ENCODE results near the gene C1orf159.

DNA sequence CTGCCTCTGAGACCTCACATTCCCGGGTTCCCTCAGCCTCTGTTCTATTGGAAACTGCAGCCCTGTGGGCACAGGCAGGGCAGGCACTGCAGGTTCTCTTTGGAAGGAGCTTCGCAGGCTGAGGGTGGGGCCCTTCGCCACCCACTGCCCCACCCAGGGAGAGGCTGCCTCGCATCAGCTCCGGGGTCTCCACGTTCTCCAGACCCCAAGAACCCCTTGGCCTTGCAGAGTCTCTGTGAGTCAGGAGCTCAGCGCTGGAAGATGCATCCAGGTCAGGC lies 8.6 kb upstream of the C1orf159 start:
- TF ChIP-seq, protein P1, sequence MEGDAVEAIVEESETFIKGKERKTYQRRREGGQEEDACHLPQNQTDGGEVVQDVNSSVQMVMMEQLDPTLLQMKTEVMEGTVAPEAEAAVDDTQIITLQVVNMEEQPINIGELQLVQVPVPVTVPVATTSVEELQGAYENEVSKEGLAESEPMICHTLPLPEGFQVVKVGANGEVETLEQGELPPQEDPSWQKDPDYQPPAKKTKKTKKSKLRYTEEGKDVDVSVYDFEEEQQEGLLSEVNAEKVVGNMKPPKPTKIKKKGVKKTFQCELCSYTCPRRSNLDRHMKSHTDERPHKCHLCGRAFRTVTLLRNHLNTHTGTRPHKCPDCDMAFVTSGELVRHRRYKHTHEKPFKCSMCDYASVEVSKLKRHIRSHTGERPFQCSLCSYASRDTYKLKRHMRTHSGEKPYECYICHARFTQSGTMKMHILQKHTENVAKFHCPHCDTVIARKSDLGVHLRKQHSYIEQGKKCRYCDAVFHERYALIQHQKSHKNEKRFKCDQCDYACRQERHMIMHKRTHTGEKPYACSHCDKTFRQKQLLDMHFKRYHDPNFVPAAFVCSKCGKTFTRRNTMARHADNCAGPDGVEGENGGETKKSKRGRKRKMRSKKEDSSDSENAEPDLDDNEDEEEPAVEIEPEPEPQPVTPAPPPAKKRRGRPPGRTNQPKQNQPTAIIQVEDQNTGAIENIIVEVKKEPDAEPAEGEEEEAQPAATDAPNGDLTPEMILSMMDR (IDR thresholded peaks at IDR 0.05; ENCODE audit: borderline replicate concordance, extremely low read depth, low read length, poor library complexity, severe bottlenecking): no peak
- no peak for TF ChIP-seq EZH2 (IDR thresholded peaks at IDR 0.05; ENCODE audit: borderline replicate concordance, low read depth, low read length, severe bottlenecking)

Measured in DND-41 (cell line).